ENCODE measurements around the gene EPB41L4B. TPM values are rescaled to one million over a fixed set of nuclear protein-coding genes. Genes with fewer than 3 reads are reported as not detected.

EPB41L4B gene
- total RNA-seq, 1 experiment from 2014 or later = 8.1 TPM

DNA sequence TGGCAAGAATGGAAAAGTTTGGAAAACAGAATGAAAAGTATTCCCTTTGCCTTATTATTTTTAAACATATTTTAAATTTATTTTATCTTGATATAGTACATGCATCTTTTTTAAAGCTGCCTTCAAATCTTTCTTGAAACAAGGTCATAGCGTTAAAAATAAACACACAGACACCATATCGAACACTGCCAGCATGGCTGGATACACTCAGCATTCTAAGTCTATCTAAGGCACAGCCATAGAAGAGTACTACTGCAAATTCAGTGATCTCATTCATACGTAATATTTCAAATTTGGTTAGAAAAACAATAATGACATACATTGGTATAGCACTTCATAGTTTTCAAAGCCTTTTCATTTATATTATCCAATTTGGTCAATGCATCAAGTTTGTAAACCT is 57.5 kb downstream of the EPB41L4B start:
- Histone ChIP-seq H3K4me3 (replicated peaks in 1 of 2; ENCODE audit: low read depth in 1 of 2, low read length in 2 of 2) (no peak overlapping the region), H3K27me3 (ENCODE audit: insufficient read depth, low read length) (no peaks in the 10 kb centered on the region), H2AFZ (ENCODE audit: low read depth, low read length, poor library complexity, severe bottlenecking) (no peak overlapping the region), H3K9me3 (ENCODE audit: control insufficient read depth in 1 of 2, insufficient read depth in 1 of 2, low read depth in 1 of 2, low read length in 2 of 2) (peaks cover 0 to 6% of the 10 kb centered on the region in 2 experiments; a peak in 1 of 4 replicates), H3K4me1 (ENCODE audit: control insufficient read depth in 1 of 2, insufficient read depth in 2 of 2, low read length in 2 of 2) (no peaks in the 10 kb centered on the region), H3K9ac (ENCODE audit: low read length) (no peak overlapping the region), H3K36me3 (ENCODE audit: control insufficient read depth in 1 of 2, insufficient read depth in 2 of 2, low read length in 2 of 2) (0 out of 4 replicates have a peak, but pooled peaks cover 0 to 11% of the 10 kb centered on the region in 2 experiments), H4K20me1 (ENCODE audit: insufficient read depth) (no peaks in the 10 kb centered on the region), H3K27ac (ENCODE audit: low read depth, low read length) (no peak overlapping the region), H3K79me2 (ENCODE audit: insufficient read depth, low read length) (no peaks in the 10 kb centered on the region), H3K9me2 (ENCODE audit: insufficient read depth) (no peaks in the 10 kb centered on the region), H3K4me2 (ENCODE audit: low read length) (no peak overlapping the region)
- CTCF ChIA-PET = no interaction called here
- DNase-seq (ENCODE audit: low read depth, low spot score) (no peak), ATAC-seq (no peak)
- intact Hi-C loops (cut with micrococcal nuclease) = no loop called here
- TF ChIP-seq, protein P1, sequence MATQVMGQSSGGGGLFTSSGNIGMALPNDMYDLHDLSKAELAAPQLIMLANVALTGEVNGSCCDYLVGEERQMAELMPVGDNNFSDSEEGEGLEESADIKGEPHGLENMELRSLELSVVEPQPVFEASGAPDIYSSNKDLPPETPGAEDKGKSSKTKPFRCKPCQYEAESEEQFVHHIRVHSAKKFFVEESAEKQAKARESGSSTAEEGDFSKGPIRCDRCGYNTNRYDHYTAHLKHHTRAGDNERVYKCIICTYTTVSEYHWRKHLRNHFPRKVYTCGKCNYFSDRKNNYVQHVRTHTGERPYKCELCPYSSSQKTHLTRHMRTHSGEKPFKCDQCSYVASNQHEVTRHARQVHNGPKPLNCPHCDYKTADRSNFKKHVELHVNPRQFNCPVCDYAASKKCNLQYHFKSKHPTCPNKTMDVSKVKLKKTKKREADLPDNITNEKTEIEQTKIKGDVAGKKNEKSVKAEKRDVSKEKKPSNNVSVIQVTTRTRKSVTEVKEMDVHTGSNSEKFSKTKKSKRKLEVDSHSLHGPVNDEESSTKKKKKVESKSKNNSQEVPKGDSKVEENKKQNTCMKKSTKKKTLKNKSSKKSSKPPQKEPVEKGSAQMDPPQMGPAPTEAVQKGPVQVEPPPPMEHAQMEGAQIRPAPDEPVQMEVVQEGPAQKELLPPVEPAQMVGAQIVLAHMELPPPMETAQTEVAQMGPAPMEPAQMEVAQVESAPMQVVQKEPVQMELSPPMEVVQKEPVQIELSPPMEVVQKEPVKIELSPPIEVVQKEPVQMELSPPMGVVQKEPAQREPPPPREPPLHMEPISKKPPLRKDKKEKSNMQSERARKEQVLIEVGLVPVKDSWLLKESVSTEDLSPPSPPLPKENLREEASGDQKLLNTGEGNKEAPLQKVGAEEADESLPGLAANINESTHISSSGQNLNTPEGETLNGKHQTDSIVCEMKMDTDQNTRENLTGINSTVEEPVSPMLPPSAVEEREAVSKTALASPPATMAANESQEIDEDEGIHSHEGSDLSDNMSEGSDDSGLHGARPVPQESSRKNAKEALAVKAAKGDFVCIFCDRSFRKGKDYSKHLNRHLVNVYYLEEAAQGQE (IDR thresholded peaks at IDR 0.05; ENCODE audit: low read depth) = no peak
- TF ChIP-seq ZNF274 (IDR thresholded peaks at IDR 0.05; ENCODE audit: low read depth, low read length) (no peak), EZH2phosphoT487 (IDR thresholded peaks at IDR 0.05; ENCODE audit: borderline replicate concordance) (no peak), SIN3A (IDR thresholded peaks at IDR 0.05; ENCODE audit: low read depth) (no peak), EZH2 (IDR thresholded peaks at IDR 0.05) (no peak), CEBPB (IDR thresholded peaks at IDR 0.05; ENCODE audit: low read depth) (no peak), SRF (IDR thresholded peaks at IDR 0.05; ENCODE audit: low read depth) (no peak), JUND (IDR thresholded peaks at IDR 0.05) (no peak), ELF1 (IDR thresholded peaks at IDR 0.05; ENCODE audit: borderline replicate concordance, low read depth) (no peak), ZFX (IDR thresholded peaks at IDR 0.05) (no peak), RAD21 (IDR thresholded peaks at IDR 0.05; ENCODE audit: low read depth) (no peak)
- BruUV-seq (replicated peaks) = no TSS peak
- POLR2A ChIA-PET = no interaction called here
- RAD21 ChIA-PET (ENCODE audit: low non-redundant PET in 1 of 2, low total read pairs in 2 of 2, uncharacterized antibody in 2 of 2, unreplicated experiment in 2 of 2) = no interaction called here
